ENCODE measurements around the gene FABP3. TPM values are rescaled to one million over a fixed set of nuclear protein-coding genes. Genes with fewer than 3 reads are reported as not detected.
"Not testable (repeated sequence)": the region's sequence is repeated elsewhere in the genome, so short reads cannot be mapped to it uniquely, and the experiment has no call there.

The FABP3 gene
- polyA plus RNA-seq, 1 experiment, result 11.7 TPM

DNA sequence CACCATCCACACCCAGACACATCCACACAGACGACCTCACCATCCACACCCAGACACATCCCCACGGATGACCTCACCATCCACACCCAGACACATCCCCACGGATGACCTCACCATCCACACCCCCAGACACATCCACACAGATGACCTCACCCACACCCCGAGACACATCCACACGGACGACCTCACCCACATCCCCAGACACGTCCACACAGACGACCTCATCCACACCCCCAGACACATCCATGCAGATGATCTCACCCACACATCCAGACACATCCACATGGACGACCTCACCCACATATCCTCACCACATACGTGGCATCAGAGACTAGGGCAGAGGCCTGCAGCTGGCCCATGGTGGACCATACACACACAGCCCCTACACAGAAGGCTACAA is 14.7 kb upstream of the FABP3 start:
- POLR2A ChIA-PET, result no interaction called here

DNA sequence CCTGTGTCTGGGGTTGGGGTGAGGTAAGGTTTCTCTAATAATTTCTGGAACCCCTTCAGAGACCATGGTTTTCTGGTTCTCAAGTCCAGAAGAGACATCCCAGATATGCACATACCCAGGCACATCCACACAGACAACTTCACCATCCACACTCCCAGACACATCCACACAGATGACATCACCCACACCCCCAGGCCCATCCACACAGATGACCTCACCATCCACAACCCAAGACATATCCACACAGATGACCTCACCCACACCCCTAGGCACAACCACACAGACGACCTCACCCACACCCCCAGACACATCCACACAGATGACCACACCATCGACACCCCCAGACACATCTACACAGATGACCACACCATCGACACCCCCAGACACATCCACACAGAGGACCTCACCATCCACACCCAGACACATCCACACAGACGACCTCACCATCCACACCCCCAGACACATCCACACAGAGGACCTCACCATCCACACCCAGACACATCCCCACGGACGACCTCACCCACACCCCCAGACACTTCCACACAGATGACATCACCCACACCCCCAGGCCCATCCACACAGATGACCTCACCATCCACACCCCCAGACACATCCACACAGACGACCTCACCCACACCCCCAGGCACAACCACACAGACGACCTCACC is 13.8 kb upstream of the FABP3 start:
- H3K36me3 ChIP-seq (ENCODE audit: control insufficient read depth, insufficient read depth, low read length); POLR2A ChIA-PET; H3K4me3 ChIP-seq (ENCODE audit: low read depth, low read length); H3K27me3 ChIP-seq (ENCODE audit: control insufficient read depth, insufficient read depth, low read length); DNase-seq (ENCODE audit: low read depth): not testable (repeated sequence)
- CTCF ChIA-PET, result interaction anchor here (1.0 kb wide), 1 partner anchor 10 kb away, joined by 4 read pairs; no protein-coding TSS in a partner anchor

More for the DNA sequence above, 14.7 kb upstream of the FABP3 start:
- TF ChIP-seq, protein P1, sequence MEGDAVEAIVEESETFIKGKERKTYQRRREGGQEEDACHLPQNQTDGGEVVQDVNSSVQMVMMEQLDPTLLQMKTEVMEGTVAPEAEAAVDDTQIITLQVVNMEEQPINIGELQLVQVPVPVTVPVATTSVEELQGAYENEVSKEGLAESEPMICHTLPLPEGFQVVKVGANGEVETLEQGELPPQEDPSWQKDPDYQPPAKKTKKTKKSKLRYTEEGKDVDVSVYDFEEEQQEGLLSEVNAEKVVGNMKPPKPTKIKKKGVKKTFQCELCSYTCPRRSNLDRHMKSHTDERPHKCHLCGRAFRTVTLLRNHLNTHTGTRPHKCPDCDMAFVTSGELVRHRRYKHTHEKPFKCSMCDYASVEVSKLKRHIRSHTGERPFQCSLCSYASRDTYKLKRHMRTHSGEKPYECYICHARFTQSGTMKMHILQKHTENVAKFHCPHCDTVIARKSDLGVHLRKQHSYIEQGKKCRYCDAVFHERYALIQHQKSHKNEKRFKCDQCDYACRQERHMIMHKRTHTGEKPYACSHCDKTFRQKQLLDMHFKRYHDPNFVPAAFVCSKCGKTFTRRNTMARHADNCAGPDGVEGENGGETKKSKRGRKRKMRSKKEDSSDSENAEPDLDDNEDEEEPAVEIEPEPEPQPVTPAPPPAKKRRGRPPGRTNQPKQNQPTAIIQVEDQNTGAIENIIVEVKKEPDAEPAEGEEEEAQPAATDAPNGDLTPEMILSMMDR (IDR thresholded peaks at IDR 0.05; ENCODE audit: insufficient read depth, low read depth, low read length), result no peak
- Histone ChIP-seq H3K4me3 (ENCODE audit: low read depth, low read length) (no peak overlapping the region), H3K36me3 (ENCODE audit: control insufficient read depth, insufficient read depth, low read length) (no peaks in the 10 kb centered on the region), H3K27me3 (ENCODE audit: control insufficient read depth, insufficient read depth, low read length) (no peaks in the 10 kb centered on the region)
- CTCF ChIA-PET, result interaction anchor here (3.9 to 10.0 kb wide), 2 partner anchors 34 to 162 kb away, joined by 38 to 79 read pairs; no protein-coding TSS in a partner anchor
- no peak for DNase-seq (ENCODE audit: low read depth)

GRCh38 chr1:31383967-31384366 is 11.1 kb upstream of the FABP3 start:
- CTCF ChIA-PET, result interaction anchor here (1.2 to 2.8 kb wide), 4 partner anchors 10 to 165 kb away, joined by 3 to 23 read pairs (median 9); no protein-coding TSS in a partner anchor
- TF ChIP-seq, protein P1 (IDR thresholded peaks at IDR 0.05; ENCODE audit: insufficient read depth, low read depth, low read length), result no peak

DNA sequence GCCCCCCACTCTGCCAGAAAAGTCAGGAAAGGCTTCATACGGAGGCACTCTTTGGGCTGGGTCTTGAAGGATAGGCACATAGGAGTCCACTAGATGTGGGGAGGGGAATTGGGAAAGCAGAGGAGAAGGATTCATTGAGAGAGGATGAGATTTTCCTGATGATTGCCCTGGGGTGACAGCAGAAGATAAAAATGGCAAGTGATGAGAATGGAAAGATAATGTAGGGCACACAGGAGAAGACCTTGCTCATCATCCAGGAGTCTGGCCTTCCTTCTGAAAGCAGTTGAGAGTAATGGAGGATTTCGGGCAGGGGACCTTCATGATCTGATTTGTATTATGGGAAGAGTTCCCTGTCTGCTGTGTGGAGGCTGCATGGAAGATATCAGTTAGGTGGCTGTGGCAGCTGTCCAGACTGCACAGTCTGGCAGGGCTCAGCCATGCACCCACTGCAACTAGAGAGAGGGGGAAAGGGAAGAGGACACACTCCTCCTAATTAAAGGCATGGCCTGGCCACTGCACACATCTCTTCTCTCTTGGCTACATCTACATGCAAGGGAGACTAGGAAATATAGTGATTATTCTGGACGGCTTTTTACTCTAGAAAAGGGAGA is 9.6 kb upstream of the FABP3 start:
- TF ChIP-seq, protein P1 (IDR thresholded peaks at IDR 0.05; ENCODE audit: insufficient read depth, low read depth, low read length), result no peak
- Histone ChIP-seq H3K27me3 (ENCODE audit: control insufficient read depth, insufficient read depth, low read length) (no peaks in the 10 kb centered on the region), H3K4me3 (ENCODE audit: low read depth, low read length) (no peak overlapping the region), H3K36me3 (ENCODE audit: control insufficient read depth, insufficient read depth, low read length) (no peaks in the 10 kb centered on the region)
- no peak for DNase-seq (ENCODE audit: low read depth)
- CTCF ChIA-PET, result interaction anchor here (1.2 to 2.8 kb wide), 2 partner anchors 8 to 13 kb away, joined by 3 to 23 read pairs; no protein-coding TSS in a partner anchor
- POLR2A ChIA-PET, result no interaction called here

More at GRCh38 chr1:31383967-31384366, 11.1 kb upstream of the FABP3 start:
- Histone ChIP-seq H3K27me3 (ENCODE audit: control insufficient read depth, insufficient read depth, low read length) (no peaks in the 10 kb centered on the region), H3K4me3 (ENCODE audit: low read depth, low read length) (no peak overlapping the region), H3K36me3 (ENCODE audit: control insufficient read depth, insufficient read depth, low read length) (no peaks in the 10 kb centered on the region)
- DNase-seq (ENCODE audit: low read depth), result no peak
- POLR2A ChIA-PET, result no interaction called here

DNA sequence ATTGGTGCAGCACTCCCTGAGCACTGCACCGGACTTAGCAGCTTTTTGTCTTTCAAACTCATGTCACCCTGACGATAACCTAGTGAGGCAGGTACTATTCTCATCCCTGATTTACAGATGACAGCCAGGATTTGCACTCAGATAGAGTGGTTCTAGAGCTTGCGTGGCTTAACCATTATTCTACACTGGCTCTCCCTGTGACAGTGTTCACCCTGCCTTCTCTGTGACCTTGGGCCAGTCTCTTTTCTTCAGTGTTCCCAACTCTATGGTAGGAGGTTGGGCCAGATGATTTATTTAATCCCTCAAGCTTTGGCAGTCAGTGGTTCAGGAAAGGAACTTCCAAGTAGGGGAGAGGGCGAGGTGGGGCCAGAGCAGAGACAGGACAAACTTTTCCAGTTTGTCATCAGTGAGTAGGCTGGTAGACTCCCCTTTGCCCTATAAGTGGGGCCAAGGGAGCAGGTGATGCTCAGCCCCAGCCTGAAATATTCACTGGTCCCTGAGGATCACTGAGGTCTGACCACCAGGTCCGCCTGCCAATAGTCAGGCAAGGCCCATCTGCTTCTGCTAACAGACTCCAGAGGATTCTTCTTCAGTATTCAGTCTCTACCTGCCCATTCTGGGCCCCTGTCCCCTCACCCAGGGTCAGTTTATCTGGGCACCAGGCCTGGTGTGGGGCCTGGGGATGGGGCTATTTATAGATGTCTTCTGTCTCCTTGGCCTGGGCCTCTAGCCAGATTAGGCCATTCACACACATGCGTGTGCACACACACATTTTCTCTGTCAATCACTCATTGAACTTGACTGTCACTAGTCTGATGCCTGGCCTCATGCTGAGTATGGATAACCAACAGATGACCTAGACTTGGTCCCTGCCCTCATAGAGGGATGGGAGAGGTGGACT is 8.8 kb upstream of the FABP3 start:
- Histone ChIP-seq H3K4me3 (ENCODE audit: low read depth, low read length) (no peak overlapping the region), H3K36me3 (ENCODE audit: control insufficient read depth, insufficient read depth, low read length) (no peaks in the 10 kb centered on the region), H3K27me3 (ENCODE audit: control insufficient read depth, insufficient read depth, low read length) (no peaks in the 10 kb centered on the region)
- DNase-seq (ENCODE audit: low read depth), result no peak
- ChIA-PET POLR2A (no interaction called here), CTCF (interaction anchor here (0.7 to 6.6 kb wide), 4 partner anchors 8 to 14 kb away, joined by 3 to 36 read pairs (median 14); partner anchors contain the start of gene FABP3)
- TF ChIP-seq, protein P1 (IDR thresholded peaks at IDR 0.05; ENCODE audit: insufficient read depth, low read depth, low read length), result no peak
